WTC11 (cell line): ENCODE results near the gene ZNF547. TPM values are rescaled to one million over a fixed set of nuclear protein-coding genes. Genes with fewer than 3 reads are reported as not detected.
"Not testable (repeated sequence)": the region's sequence is repeated elsewhere in the genome, so short reads cannot be mapped to it uniquely, and the experiment has no call there.

Experiments
- ATAC-seq: fragments of 200-7000 bp; cut with Tn5 transposase; 2 replicates; pipeline ENCODE4 v1.10.0; 2021; ENCODE audit warnings: mild to moderate bottlenecking, moderate library complexity
- CTCF ChIA-PET: fragments of 300-600 bp; sonication (Branson Sonifier 250); formaldehyde crosslinking; loops from one replicate; lab custom pipeline; 2021; ENCODE audit warnings: antibody characterized with exemption; lab: Charles Lee
- POLR2A ChIA-PET: fragments of 350-600 bp; sonication (Branson Sonifier 250); formaldehyde crosslinking; loops from one replicate; lab custom pipeline; 2021; ENCODE audit warnings: antibody characterized with exemption; lab: Charles Lee
- DNase-seq: peaks from one replicate; pipeline ENCODE4 v3.0.0; 2021; ENCODE audit warnings: low spot score
- H3K27ac Mint-ChIP-seq: 2 replicates; pipeline ENCODE4 v1.8.0; 2021; ENCODE audit warnings: mixed read lengths
- H3K27me3 Mint-ChIP-seq: 2 replicates; pipeline ENCODE4 v1.8.0; 2021; ENCODE audit warnings: low read depth, mild to moderate bottlenecking, moderate library complexity, mixed read lengths
- H3K36me3 Mint-ChIP-seq: 2 replicates; pipeline ENCODE4 v1.8.0; 2021; ENCODE audit warnings: mixed read lengths
- H3K4me1 Mint-ChIP-seq: 2 replicates; pipeline ENCODE4 v1.8.0; 2022; ENCODE audit warnings: mixed read lengths
- H3K4me3 Mint-ChIP-seq: 2 replicates; pipeline ENCODE4 v1.8.0; 2021; ENCODE audit warnings: mild to moderate bottlenecking, moderate library complexity, mixed read lengths
- H3K9me3 Mint-ChIP-seq: 2 replicates; pipeline ENCODE4 v1.8.0; 2021; ENCODE audit warnings: mixed read lengths
- CREB1 ChIP-seq: sonication (generic); formaldehyde crosslinking; IDR thresholded peaks from 2 replicates; pipeline ENCODE4 v1.8.0; 2023; ENCODE audit warnings: mild to moderate bottlenecking, missing genetic modification reagents
- EMX1 ChIP-seq: fragments of 250-450 bp; sonication (Bioruptor Pico); IDR thresholded peaks from 2 replicates; pipeline ENCODE4 v1.8.0; 2021; ENCODE audit warnings: mild to moderate bottlenecking
- FOXJ3 ChIP-seq: sonication (generic); formaldehyde crosslinking; IDR thresholded peaks from 2 replicates; pipeline ENCODE4 v1.9.0; 2021; ENCODE audit warnings: missing genetic modification reagents, mild to moderate bottlenecking, borderline replicate concordance
- FOXK1 ChIP-seq: sonication (generic); formaldehyde crosslinking; IDR thresholded peaks from 2 replicates; pipeline ENCODE4 v1.8.0; 2022; ENCODE audit warnings: mild to moderate bottlenecking, moderate library complexity, missing genetic modification reagents
- GRHL2 ChIP-seq: fragments of 250-450 bp; sonication (Bioruptor Pico); IDR thresholded peaks from 2 replicates; pipeline ENCODE4 v1.8.0; 2022; ENCODE audit warnings: mild to moderate bottlenecking, moderate library complexity; ENCODE audit not compliant: insufficient replicate concordance, severe bottlenecking
- HMGA2 ChIP-seq: fragments of 250-450 bp; sonication (Bioruptor Pico); IDR thresholded peaks from 2 replicates; pipeline ENCODE4 v1.4.0; 2021; ENCODE audit warnings: mild to moderate bottlenecking, moderate library complexity
- JAZF1 ChIP-seq: fragments of 250-450 bp; sonication (Bioruptor Pico); IDR thresholded peaks from 2 replicates; pipeline ENCODE4 v1.9.0; 2021; ENCODE audit warnings: moderate library complexity, mild to moderate bottlenecking, inconsistent platforms
- JUN ChIP-seq: sonication (generic); formaldehyde crosslinking; IDR thresholded peaks from 2 replicates; pipeline ENCODE4 v1.8.0; 2023; ENCODE audit warnings: mild to moderate bottlenecking, missing genetic modification reagents
- MXD4 ChIP-seq: fragments of 250-450 bp; sonication (Bioruptor Pico); IDR thresholded peaks from 2 replicates; pipeline ENCODE4 v1.8.0; 2021; ENCODE audit warnings: mild to moderate bottlenecking, moderate library complexity, borderline replicate concordance
- NFE2L1 ChIP-seq: sonication (generic); formaldehyde crosslinking; IDR thresholded peaks from 2 replicates; pipeline ENCODE4 v1.8.1; 2023; ENCODE audit warnings: missing genetic modification reagents
- NR1H2 ChIP-seq: sonication (generic); formaldehyde crosslinking; IDR thresholded peaks from 2 replicates; pipeline ENCODE4 v1.9.0; 2021; ENCODE audit warnings: mild to moderate bottlenecking, moderate library complexity, missing genetic modification reagents
- NR3C1 ChIP-seq: sonication (generic); formaldehyde crosslinking; conservative IDR thresholded peaks from 2 replicates; pipeline ENCODE4 v1.8.1; 2023; ENCODE audit warnings: low read depth, mild to moderate bottlenecking, missing genetic modification reagents
- SOX15 ChIP-seq: fragments of 250-450 bp; sonication (Bioruptor Pico); IDR thresholded peaks from 2 replicates; pipeline ENCODE4 v1.9.0; 2021; ENCODE audit warnings: mild to moderate bottlenecking
- TCF7 ChIP-seq: sonication (generic); formaldehyde crosslinking; IDR thresholded peaks from 2 replicates; pipeline ENCODE4 v1.8.0; 2022; ENCODE audit warnings: mild to moderate bottlenecking, low read depth, missing genetic modification reagents, moderate library complexity
- ZBTB21 ChIP-seq: sonication (generic); formaldehyde crosslinking; IDR thresholded peaks from 2 replicates; pipeline ENCODE4 v1.8.1; 2023; ENCODE audit warnings: mild to moderate bottlenecking, missing genetic modification reagents, borderline replicate concordance
- ZNF232 ChIP-seq: sonication (generic); formaldehyde crosslinking; IDR thresholded peaks from 2 replicates; pipeline ENCODE4 v1.8.0; 2022; ENCODE audit warnings: mild to moderate bottlenecking, missing genetic modification reagents
- ZNF423 ChIP-seq: fragments of 250-450 bp; sonication (Bioruptor Pico); IDR thresholded peaks from 2 replicates; pipeline ENCODE4 v2.1.2; 2022; ENCODE audit warnings: mild to moderate bottlenecking, moderate library complexity
- ZNF671 ChIP-seq: fragments of 250-450 bp; sonication (Bioruptor Pico); IDR thresholded peaks from 2 replicates; pipeline ENCODE4 v1.8.0; 2021; ENCODE audit warnings: mild to moderate bottlenecking
- total RNA-seq: library from RNA; stranded (reverse); gene quantifications from 3 replicates; pipeline ENCODE4 v1.2.3, GENCODE V29; 2021
- TF ChIP-seq, protein P1 (sequence below): sonication (generic); formaldehyde crosslinking; IDR thresholded peaks from 2 replicates; pipeline ENCODE4 v1.8.1; 2023; ENCODE audit warnings: mild to moderate bottlenecking, missing genetic modification reagents, borderline replicate concordance
- TF ChIP-seq, protein P2 (sequence below): sonication (generic); formaldehyde crosslinking; IDR thresholded peaks from 2 replicates; pipeline ENCODE4 v1.8.1; 2023; ENCODE audit warnings: mild to moderate bottlenecking, missing genetic modification reagents
- TF ChIP-seq, protein P3 (sequence below): sonication (generic); formaldehyde crosslinking; IDR thresholded peaks from 2 replicates; pipeline ENCODE4 v1.8.1; 2022; ENCODE audit warnings: low read depth, missing genetic modification reagents, borderline replicate concordance
- TF ChIP-seq, protein P4 (sequence below): fragments of 250-450 bp; sonication (Bioruptor Pico); IDR thresholded peaks from 2 replicates; pipeline ENCODE4 v1.8.0; 2021; ENCODE audit warnings: mild to moderate bottlenecking
- TF ChIP-seq, protein P5 (sequence below): sonication (generic); formaldehyde crosslinking; IDR thresholded peaks from 2 replicates; pipeline ENCODE4 v1.8.1; 2023; ENCODE audit warnings: mild to moderate bottlenecking, missing genetic modification reagents, moderate library complexity
- TF ChIP-seq, protein P6 (sequence below): fragments of 250-450 bp; sonication (Bioruptor Pico); IDR thresholded peaks from 2 replicates; pipeline ENCODE4 v1.9.0; 2021; ENCODE audit warnings: moderate library complexity, mild to moderate bottlenecking, inconsistent platforms, borderline replicate concordance
- TF ChIP-seq, protein P7 (sequence below): sonication (generic); formaldehyde crosslinking; IDR thresholded peaks from 2 replicates; pipeline ENCODE4 v1.8.1; 2023; ENCODE audit warnings: mild to moderate bottlenecking, missing genetic modification reagents, moderate library complexity

ZNF547 gene
- total RNA-seq, 1 experiment from 2014 or later: 2.3 TPM

DNA sequence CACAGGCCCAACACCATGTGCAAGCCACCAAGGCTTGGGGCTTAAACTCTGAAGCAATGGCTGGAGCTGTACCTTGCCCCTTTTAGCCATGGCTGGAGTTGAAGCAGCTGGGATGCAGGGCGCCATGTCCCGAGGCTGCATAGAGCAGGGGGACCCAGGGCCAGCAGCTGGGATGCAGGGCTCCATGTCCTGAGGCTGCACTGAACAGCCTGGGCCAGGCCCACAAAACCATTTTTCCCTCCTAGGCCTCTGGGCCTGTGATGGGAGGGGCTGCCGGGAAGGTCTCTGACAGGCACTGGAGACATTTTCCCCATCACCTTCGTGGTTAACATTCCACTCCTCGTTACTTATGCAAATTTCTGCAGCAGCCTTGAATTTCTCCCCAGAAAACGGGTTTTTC lies 10.8 kb downstream of the ZNF547 start (continued):
- TF ChIP-seq, protein P1, sequence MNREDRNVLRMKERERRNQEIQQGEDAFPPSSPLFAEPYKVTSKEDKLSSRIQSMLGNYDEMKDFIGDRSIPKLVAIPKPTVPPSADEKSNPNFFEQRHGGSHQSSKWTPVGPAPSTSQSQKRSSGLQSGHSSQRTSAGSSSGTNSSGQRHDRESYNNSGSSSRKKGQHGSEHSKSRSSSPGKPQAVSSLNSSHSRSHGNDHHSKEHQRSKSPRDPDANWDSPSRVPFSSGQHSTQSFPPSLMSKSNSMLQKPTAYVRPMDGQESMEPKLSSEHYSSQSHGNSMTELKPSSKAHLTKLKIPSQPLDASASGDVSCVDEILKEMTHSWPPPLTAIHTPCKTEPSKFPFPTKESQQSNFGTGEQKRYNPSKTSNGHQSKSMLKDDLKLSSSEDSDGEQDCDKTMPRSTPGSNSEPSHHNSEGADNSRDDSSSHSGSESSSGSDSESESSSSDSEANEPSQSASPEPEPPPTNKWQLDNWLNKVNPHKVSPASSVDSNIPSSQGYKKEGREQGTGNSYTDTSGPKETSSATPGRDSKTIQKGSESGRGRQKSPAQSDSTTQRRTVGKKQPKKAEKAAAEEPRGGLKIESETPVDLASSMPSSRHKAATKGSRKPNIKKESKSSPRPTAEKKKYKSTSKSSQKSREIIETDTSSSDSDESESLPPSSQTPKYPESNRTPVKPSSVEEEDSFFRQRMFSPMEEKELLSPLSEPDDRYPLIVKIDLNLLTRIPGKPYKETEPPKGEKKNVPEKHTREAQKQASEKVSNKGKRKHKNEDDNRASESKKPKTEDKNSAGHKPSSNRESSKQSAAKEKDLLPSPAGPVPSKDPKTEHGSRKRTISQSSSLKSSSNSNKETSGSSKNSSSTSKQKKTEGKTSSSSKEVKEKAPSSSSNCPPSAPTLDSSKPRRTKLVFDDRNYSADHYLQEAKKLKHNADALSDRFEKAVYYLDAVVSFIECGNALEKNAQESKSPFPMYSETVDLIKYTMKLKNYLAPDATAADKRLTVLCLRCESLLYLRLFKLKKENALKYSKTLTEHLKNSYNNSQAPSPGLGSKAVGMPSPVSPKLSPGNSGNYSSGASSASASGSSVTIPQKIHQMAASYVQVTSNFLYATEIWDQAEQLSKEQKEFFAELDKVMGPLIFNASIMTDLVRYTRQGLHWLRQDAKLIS: no peak
- TF ChIP-seq, protein P2, sequence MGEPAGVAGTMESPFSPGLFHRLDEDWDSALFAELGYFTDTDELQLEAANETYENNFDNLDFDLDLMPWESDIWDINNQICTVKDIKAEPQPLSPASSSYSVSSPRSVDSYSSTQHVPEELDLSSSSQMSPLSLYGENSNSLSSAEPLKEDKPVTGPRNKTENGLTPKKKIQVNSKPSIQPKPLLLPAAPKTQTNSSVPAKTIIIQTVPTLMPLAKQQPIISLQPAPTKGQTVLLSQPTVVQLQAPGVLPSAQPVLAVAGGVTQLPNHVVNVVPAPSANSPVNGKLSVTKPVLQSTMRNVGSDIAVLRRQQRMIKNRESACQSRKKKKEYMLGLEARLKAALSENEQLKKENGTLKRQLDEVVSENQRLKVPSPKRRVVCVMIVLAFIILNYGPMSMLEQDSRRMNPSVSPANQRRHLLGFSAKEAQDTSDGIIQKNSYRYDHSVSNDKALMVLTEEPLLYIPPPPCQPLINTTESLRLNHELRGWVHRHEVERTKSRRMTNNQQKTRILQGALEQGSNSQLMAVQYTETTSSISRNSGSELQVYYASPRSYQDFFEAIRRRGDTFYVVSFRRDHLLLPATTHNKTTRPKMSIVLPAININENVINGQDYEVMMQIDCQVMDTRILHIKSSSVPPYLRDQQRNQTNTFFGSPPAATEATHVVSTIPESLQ: no peak
- no peak for TF ChIP-seq NR1H2 (CRISPR knock-in tag)
- TF ChIP-seq, protein P3, sequence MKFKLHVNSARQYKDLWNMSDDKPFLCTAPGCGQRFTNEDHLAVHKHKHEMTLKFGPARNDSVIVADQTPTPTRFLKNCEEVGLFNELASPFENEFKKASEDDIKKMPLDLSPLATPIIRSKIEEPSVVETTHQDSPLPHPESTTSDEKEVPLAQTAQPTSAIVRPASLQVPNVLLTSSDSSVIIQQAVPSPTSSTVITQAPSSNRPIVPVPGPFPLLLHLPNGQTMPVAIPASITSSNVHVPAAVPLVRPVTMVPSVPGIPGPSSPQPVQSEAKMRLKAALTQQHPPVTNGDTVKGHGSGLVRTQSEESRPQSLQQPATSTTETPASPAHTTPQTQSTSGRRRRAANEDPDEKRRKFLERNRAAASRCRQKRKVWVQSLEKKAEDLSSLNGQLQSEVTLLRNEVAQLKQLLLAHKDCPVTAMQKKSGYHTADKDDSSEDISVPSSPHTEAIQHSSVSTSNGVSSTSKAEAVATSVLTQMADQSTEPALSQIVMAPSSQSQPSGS (CRISPR knock-in tag): no peak
- TF ChIP-seq MXD4 (CRISPR knock-in tag): no peak
- TF ChIP-seq, protein P4, sequence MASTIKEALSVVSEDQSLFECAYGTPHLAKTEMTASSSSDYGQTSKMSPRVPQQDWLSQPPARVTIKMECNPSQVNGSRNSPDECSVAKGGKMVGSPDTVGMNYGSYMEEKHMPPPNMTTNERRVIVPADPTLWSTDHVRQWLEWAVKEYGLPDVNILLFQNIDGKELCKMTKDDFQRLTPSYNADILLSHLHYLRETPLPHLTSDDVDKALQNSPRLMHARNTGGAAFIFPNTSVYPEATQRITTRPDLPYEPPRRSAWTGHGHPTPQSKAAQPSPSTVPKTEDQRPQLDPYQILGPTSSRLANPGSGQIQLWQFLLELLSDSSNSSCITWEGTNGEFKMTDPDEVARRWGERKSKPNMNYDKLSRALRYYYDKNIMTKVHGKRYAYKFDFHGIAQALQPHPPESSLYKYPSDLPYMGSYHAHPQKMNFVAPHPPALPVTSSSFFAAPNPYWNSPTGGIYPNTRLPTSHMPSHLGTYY: no peak
- no peak for TF ChIP-seq NR3C1
- TF ChIP-seq JUN (CRISPR knock-in tag): no peak
- TF ChIP-seq SOX15: no peak
- TF ChIP-seq EMX1 (CRISPR knock-in tag): no peak

DNA sequence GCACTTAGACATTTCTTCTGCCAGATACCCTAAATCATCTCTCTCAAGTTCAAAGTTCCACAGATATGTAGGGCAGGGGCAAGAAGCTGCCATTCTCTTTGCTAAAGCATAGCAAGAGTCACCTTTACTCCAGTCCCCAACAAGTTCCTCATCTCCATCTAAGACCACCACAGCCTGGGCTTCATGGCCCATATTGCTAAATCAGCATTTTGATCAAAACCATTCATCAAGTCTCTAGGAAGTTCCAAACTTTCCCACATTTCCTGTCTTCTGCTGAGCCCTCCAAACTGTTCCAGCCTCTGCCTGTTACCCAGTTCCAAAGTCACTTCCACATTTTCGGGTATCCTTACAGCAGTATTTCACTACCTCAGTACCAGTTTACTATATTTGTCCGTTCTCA lies 11.3 kb downstream of the ZNF547 start:
- POLR2A ChIA-PET, ATAC-seq, H3K27ac Mint-ChIP-seq, H3K4me3 Mint-ChIP-seq, CTCF ChIA-PET, H3K27me3 Mint-ChIP-seq, H3K4me1 Mint-ChIP-seq, DNase-seq: not testable (repeated sequence)
- H3K9me3 Mint-ChIP-seq: peaks cover 68% of the 10 kb centered on the region
- peaks cover 72% of the 10 kb centered on the region for H3K36me3 Mint-ChIP-seq

DNA sequence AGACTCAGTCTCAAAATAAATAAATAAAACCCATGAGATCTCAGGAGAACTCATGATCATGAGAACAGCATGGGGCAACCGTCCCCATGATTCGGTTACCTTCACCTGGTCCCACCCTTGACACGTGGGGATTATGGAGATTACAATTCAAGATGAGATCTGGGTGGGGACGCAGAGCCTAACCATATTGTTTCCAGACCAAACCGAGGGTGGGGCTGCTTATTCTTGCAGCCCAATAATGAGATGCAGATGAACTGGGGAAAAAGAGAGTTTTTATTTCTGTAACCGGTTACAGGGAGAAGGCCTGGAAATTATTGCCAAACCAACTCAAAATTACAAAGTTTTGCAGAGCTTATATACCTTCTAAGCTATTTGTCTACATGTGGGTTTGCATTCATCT lies 12.8 kb downstream of the ZNF547 start:
- Mint-ChIP-seq H3K9me3 (peaks cover 70% of the 10 kb centered on the region), H3K4me1 (no peaks in the 10 kb centered on the region), H3K36me3 (peaks cover 72% of the 10 kb centered on the region), H3K27me3 (peaks cover 3% of the 10 kb centered on the region; the same call in 1 of the 2 replicates), H3K4me3 (no peak overlapping the region), H3K27ac (no peak overlapping the region)
- no peak for ATAC-seq
- DNase-seq: no peak
- TF ChIP-seq HMGA2 (CRISPR knock-in tag) (no peak), EMX1 (CRISPR knock-in tag) (no peak), ZNF232 (CRISPR knock-in tag) (no peak), GRHL2 (CRISPR knock-in tag) (no peak), CREB1 (CRISPR knock-in tag) (no peak), ZNF423 (CRISPR knock-in tag) (no peak), FOXJ3 (no peak), ZNF671 (no peak), TCF7 (no peak), NFE2L1 (CRISPR knock-in tag) (no peak), FOXK1 (CRISPR knock-in tag) (no peak), ZBTB21 (no peak), JAZF1 (no peak)
- TF ChIP-seq, protein P5, sequence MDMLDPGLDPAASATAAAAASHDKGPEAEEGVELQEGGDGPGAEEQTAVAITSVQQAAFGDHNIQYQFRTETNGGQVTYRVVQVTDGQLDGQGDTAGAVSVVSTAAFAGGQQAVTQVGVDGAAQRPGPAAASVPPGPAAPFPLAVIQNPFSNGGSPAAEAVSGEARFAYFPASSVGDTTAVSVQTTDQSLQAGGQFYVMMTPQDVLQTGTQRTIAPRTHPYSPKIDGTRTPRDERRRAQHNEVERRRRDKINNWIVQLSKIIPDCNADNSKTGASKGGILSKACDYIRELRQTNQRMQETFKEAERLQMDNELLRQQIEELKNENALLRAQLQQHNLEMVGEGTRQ (CRISPR knock-in tag): no peak
- TF ChIP-seq, protein P6, sequence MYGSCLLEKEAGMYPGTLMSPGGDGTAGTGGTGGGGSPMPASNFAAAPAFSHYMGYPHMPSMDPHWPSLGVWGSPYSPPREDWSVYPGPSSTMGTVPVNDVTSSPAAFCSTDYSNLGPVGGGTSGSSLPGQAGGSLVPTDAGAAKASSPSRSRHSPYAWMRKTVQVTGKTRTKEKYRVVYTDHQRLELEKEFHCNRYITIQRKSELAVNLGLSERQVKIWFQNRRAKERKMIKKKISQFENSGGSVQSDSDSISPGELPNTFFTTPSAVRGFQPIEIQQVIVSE: no peak
- TF ChIP-seq, protein P7, sequence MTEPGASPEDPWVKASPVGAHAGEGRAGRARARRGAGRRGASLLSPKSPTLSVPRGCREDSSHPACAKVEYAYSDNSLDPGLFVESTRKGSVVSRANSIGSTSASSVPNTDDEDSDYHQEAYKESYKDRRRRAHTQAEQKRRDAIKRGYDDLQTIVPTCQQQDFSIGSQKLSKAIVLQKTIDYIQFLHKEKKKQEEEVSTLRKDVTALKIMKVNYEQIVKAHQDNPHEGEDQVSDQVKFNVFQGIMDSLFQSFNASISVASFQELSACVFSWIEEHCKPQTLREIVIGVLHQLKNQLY: no peak
- ChIA-PET CTCF (no interaction called here), POLR2A (no interaction called here)
